ENCODE measurements around the gene VDR.
A peak's percentile ranks its signal among the peaks of the same experiment; 100 is the strongest.

VDR gene

DNA sequence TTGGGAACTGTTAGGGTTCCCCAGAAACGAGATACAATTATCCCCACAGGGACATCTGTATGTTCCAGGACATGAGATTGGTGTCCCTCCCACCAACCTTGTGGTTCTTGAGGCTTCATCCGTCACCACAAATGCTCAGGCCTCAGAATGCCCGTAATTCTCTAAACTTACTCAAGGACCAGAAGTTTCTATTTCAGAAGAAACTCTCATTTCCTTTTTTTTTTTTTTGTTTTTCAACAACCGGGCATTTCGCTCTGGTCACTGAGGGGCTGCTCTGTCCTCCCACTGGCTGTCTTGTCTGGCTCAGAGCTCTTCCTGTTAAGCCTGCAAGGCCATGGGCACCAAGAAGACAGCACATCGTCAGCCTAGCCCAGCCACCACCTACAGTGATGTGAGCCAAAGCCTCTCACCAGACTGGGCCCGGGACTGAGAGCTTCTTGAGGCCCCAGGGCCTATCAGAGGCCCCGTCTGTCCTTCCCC is 36.2 kb downstream of the VDR start:
- no peak for DNase-seq (ENCODE audit: low spot score)

DNA sequence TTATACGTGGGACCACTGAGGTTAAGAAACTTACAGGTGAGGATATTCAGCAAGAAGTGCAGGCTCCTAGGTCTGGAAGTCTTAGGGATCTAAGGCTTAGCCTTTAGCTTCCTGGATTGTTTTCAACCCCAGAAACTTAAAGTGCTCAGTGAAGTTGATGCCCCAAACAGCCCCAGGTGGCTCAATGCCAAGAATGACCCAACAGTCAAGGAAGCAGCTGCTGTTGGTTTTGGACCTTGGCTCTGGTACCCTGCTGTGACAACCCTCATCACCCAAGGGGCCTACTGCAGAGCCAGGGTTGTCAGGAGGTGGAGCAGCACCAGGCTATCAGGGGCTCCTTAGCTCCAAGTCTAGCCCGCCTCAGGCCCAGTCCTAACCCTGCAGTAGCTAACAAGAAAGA is 36.8 kb downstream of the VDR start:
- no peak for DNase-seq (ENCODE audit: low spot score)

- DNase-seq (ENCODE audit: low spot score): no peak
Measured at GRCh38 chr12:47867495-47867941, 37.3 kb downstream of the VDR start.

- DNase-seq (ENCODE audit: low spot score): no peak
Measured at GRCh38 chr12:47864646-47865235, 40.1 kb downstream of the VDR start.

DNA sequence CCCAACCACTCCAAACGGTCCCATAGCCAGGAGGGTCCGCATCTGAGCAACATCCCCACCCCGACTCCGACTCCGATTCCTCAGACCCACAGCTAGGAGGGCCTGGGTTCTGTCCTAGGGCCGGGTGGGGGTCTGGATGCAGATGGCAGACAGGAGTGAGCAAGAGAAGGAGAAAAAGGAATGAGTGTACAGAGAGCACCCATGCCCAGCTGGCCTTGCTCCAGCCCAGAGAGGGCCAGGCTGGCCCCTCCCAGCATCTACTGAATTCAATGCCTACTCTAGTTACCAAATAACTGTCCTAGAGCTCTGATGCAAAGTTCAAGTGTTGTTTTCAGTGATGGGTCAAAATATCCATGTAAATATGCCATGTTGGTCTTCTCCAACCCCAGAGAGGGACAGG is 40.8 kb downstream of the VDR start:
- no peak for DNase-seq (ENCODE audit: low spot score)

DNA sequence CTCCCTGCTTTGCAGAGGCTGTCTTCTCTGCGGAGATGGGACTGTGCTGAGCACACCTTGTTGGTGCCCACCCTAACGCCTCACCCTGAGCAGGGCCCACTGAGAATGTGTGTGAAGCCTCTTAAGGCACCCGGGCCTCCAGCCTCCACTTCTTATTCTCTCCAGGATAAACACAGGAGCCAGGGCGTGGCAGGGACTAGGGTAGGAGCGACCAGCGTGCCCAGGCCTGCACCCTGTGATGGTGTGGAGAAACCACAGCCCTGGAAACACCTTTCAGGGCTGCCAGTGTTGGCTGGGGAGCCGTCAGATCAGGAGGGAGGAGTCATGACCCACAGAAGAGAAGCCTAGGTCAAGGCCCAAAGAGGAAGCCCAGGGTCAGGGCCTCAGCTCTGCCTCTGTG is 41.3 kb downstream of the VDR start:
- DNase-seq (ENCODE audit: low spot score): no peak

DNA sequence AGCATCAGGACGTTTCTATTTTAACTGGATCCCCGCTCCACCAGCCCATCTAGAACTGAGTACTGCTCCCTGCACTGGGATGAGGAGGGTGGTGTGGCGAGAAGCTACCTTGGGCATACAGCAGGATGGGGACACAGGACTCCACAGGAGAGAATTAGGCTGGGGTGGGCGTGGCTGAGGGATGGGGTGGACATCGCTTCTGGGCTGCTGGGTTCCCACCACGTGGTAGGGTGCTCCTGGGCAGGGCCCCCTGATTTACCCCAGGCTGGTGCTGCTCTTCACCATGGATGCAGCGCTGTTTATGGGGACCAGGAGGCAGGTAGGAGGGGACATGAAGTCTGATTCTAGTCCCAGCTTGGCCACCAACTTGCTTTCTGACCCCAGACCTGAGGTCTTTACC is 41.9 kb downstream of the VDR start:
- DNase-seq (ENCODE audit: low spot score): no peak

DNA sequence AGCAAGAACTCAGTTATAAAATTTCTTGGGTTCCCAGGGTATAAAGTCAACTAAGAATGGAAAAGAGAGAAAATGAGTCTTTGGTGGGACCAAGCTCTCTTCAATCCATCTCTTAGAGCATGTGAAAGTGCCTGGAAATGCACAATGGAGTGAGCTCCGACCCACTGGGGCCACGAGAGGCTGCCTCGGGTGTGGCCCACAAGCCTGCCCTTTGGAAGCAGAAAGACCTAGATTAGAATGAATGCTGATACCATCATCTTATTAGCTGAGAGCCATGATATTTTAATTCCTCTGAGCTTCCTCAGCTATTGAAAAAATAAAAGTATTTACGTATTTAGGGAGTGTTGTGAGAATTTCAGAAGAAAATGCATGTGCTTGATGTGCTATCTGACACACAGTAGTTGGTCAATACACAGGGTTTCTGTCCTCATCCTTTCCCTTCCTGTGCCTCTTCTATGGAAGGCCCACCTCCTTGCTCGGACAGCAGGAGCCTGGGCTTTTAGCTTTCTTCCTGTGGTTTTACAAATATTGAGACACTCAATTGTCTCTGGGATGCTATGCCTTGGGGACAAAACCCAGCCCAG is 42.5 kb downstream of the VDR start:
- no peak for DNase-seq (ENCODE audit: low spot score)

DNA sequence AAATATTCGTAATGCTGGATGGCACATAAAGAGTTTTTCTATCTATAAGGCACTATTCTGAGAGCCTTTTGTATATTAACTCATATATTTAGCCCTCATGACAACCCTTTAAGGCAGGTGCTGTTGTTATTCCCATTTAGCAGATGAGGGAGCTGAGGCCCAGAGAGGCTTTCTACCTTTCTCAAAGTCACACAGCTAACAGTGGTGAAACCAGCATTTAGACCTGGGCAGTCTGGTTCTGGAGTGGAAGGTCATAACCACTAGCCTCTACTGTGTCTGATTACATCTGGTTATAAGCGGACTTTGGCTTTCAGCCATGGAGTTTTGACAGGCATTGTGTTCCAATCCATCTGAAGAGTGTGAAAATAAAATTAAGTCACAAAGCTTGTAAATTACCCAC is 43.9 kb downstream of the VDR start:
- no peak for DNase-seq (ENCODE audit: low spot score)

GRCh38 chr12:47860279-47860841 is 44.4 kb downstream of the VDR start:
- no peak for DNase-seq (ENCODE audit: low spot score)

- peak; percentile 43 for DNase-seq (ENCODE audit: low spot score)
Measured at GRCh38 chr12:47858511-47859266, 46.1 kb downstream of the VDR start.

DNA sequence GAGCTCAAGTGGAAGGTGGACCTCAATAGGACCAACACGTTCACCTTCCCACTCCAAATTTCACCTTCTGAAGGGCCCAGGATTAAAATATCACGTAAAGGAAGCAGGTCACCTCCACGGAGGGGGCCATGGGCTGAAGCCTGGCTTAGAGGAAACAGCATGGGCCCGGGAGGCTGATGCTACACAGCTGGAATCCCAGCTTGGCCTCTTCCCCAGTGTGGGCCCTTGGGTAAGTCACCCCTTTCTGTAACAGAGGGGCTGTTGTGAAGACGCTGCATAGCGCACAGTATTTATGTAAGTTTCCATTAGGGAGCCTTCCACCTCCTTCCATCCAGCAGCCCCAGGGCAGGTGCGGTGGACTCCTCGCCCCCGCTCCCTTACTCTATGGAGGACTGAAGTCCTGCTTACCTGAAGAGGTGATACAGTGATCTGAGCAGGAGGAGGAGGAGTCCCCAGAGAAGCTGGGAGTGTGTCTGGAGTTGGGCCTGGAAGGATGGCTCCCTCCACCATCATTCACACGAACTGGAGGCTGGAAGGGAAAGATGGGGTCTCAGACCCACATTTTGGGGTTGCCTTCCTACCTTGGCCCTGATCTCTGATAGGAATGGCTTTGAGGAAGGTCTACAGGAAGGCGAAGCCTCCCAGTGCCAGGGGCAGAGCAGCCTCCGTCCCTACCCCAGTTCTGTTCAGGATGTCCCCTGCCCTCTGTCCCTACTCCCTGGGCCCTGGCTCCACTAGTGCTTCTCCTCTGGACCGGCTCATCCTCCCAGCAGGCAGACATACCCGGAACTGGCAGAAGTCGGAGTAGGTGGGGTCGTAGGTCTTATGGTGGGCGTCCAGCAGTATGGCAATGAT is 47.8 kb downstream of the VDR start:
- DNase-seq (ENCODE audit: low spot score): no peak

DNA sequence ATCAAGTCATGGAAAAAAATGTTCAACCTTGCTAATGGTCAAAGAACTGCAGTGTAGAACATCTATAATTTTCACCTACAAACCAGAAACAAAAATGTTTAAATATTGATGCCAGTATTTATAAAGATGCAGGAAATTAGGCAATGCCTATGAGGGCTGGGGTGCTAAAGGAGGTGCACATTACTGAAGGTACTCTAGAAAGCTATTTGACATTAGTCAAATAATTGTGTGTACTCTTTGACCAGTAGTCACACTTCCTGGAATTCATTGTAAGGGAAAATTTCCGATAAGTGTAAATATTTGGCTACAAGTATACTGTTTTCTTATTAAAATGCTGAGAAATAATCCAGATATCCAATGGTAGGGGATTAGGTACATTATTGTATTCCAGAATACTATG is 48.7 kb downstream of the VDR start:
- DNase-seq (ENCODE audit: low spot score): no peak

- no peak for DNase-seq (ENCODE audit: low spot score)
Measured at GRCh38 chr12:47855502-47855901, 49.3 kb downstream of the VDR start.

- no peak for DNase-seq (ENCODE audit: low spot score)
Measured at GRCh38 chr12:47854531-47854930, 50.3 kb downstream of the VDR start.

- no peak for DNase-seq (ENCODE audit: low spot score)
Measured at GRCh38 chr12:47852096-47852571, 52.7 kb downstream of the VDR start.

- no peak for DNase-seq (ENCODE audit: low spot score)
Measured at GRCh38 chr12:47851303-47851952, 53.4 kb downstream of the VDR start.

DNA sequence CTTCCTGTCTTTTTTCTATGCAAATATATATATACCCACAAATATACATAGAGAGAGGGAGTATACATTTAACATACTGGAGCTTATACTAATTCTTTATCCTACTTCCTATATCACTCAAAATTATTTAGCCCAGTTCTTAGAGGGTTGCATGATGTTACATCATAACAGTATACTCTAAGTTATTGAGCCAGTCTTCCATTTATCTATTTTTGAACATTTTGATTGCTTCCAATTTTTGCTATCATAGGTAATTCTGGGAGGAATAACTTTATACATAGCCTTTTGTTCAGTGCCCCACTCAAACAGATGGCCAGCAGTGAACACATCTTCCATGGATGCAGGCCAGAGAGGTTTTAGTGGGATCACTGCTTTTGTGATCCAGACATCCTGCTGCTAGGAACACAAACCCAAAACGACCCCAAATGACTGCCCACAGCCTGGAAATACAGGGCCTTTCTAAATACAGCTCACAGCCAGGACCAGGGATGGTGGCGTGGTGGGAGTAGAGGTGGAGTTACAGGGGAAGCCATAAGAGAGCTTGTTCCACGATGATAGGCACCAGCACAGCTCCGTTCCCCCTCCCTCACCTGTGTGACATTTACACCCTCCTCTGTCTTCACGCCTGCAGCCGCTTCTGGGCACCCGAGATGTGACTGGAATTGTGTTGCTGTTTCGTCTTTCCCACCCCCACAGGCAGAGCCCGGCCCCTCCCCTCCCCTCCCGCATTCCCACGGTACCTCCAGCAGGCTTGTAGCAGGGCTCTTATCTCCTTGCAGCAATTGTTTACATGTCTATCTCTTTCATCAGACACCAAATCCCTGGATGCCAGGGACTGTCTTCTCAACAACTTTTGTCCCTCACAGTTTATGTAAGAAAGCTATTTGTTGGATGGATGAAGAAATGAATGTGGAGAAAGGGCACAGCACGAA is 54.4 kb downstream of the VDR start:
- no peak for DNase-seq (ENCODE audit: low spot score)

DNA sequence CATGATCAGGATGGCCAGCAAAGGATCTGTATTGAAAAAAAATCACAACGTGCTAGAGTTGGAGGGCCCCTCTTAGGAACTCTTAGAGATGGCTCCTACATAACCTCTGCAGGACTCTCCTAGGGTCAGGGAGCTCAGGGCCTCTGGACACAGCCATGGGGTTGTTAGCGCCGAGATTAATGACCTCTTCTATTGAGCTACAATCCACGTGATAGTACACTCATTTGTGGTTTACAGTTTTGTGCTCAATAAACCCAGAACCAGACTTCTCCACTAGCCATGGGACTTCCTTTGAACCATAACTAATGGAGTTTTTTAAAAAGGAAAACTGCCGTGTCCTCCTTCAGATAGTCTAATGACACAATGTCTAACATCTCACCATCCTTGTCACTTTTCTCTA is 55.5 kb downstream of the VDR start:
- DNase-seq (ENCODE audit: low spot score): no peak

DNA sequence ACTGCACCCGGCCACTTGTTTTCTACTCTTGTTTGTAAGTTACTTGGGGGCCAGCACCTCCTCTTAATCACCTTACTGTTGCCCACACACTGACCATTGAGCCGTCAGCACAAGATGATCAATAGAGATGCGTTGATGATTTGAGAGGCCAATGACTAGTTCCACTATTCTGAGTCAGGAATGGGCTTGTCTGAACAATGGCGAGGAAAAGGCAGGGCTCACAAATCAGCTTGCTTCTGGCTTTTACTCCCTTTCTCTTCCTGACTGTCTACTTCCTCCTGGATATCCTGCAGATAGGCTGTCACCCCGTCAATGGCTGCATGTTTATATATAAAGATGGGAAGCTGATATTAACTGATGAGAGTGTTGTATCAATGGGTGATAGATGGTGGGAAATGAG is 55.9 kb downstream of the VDR start:
- no peak for DNase-seq (ENCODE audit: low spot score)

Data from LoVo (cell line).